HG02870 (cell line): ENCODE data around the gene SLCO4C1.

ENCODE experiments used
- ATAC-seq: cut with Tn5 transposase; IDR thresholded peaks from one replicate; pipeline ENCODE4 v1.9.1; 2021; ENCODE audit warnings: mild to moderate bottlenecking, moderate library complexity; ENCODE audit not compliant: unreplicated experiment

Gene SLCO4C1

GRCh38 chr5:102271759-102272158, 24.3 kb downstream of the SLCO4C1 start:
- no peak for ATAC-seq

GRCh38 chr5:102270036-102270435, 26.0 kb downstream of the SLCO4C1 start:
- ATAC-seq = no peak

- no peak for ATAC-seq
Observed at GRCh38 chr5:102262688-102263087, 33.4 kb downstream of the SLCO4C1 start.

- ATAC-seq = no peak
Observed at GRCh38 chr5:102249381-102249780, 46.7 kb downstream of the SLCO4C1 start.

- no peak for ATAC-seq
Observed at GRCh38 chr5:102243213-102243612, 52.9 kb downstream of the SLCO4C1 start.

- no peak for ATAC-seq
Observed at GRCh38 chr5:102241809-102242421, 54.2 kb downstream of the SLCO4C1 start.

- peak; percentile 85 for ATAC-seq
Observed at GRCh38 chr5:102231693-102232619, 64.1 kb downstream of the SLCO4C1 start.

GRCh38 chr5:102229685-102230084, 66.4 kb downstream of the SLCO4C1 start:
- ATAC-seq = no peak

- ATAC-seq = no peak
Observed at GRCh38 chr5:102226321-102226720, 69.8 kb downstream of the SLCO4C1 start.

GRCh38 chr5:102223542-102224477, 72.3 kb downstream of the SLCO4C1 start:
- peak; percentile 65 for ATAC-seq

GRCh38 chr5:102222772-102223171, 73.3 kb downstream of the SLCO4C1 start:
- no peak for ATAC-seq

- ATAC-seq = no peak
Observed at GRCh38 chr5:102221949-102222348, 74.1 kb downstream of the SLCO4C1 start.

GRCh38 chr5:102218159-102218558, 77.9 kb downstream of the SLCO4C1 start:
- peak; percentile 72 for ATAC-seq

- no peak for ATAC-seq
Observed at GRCh38 chr5:102216678-102217077, 79.4 kb downstream of the SLCO4C1 start.

GRCh38 chr5:102211165-102211564, 84.9 kb downstream of the SLCO4C1 start:
- ATAC-seq = peak; percentile 62

GRCh38 chr5:102200861-102201260, 95.2 kb downstream of the SLCO4C1 start:
- no peak for ATAC-seq

- ATAC-seq = no peak
Observed at GRCh38 chr5:102196481-102196880, 99.6 kb downstream of the SLCO4C1 start.
